Stimulated activated CD4-positive, alpha-beta T cell treated with anti-CD3 and anti-CD28 coated beads, TNF-alpha, amount 100 ng/mL, for 24 hours (primary cell): ENCODE measurements around the gene CRADD.
"Not testable (repeated sequence)": the region's sequence is repeated elsewhere in the genome, so short reads cannot be mapped to it uniquely, and the experiment has no call there.

Experiments used
- DNase-seq, 3 experiments: peaks; one replicate each; pipeline ENCODE4 v3.0.0-alpha.2; 2020; ENCODE audit warnings: low read depth in 3 of 3

CRADD gene

DNA sequence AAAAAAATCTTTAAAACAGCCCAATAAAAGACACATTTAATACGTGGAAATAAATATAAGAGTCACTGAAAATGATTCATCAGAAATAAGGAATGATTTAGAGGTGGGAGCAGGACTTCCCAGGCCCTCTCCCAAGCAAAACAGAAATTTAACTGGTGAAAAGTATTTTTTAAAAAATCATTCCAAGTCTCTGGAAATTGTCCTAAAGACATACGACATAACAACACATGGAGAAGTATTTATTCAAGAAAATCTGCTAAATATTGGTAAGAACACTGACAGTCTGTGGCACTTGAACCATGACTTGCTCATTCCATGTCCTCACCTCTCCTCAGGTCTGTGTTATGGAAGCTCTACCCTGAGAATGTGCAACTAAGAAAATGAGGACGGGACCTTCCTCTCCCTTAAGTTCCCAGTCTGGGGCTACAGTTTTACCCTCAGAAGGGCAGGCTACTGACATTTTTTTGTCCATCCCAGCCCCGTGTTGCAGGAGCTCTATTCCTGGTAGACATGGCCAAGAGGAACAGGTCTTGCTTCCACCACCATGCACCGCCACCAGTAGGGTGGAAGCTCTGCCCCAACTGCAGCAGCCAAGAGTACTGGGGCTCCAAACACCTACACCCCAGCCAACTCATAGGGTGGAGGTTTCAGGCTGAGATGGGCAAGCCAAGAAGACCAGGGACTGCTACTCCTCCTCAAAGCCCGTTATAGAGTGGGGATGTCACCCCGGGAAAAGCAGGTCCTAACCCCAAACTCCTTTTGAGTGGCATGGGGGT lies 193.0 kb downstream of the CRADD start:
- DNase-seq: no peak

DNA sequence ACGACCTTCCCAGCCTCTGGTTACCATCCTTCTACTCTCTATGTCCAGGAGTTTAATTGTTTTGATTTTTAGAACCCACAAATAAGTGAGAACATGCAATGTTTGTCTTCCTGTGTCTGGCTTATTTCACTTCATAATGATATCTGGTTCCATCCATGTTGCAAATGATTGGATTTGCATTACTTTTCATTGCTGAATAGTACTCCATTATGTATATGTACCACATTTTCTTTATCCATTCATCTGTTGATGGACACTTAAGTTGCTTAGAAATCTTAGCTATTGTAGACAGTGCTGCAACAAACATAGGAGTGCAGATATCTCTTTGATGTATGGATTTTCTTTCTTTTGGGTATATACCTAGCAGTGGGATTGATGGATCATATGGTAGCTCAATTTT lies 194.4 kb downstream of the CRADD start:
- DNase-seq: not testable (repeated sequence)

DNA sequence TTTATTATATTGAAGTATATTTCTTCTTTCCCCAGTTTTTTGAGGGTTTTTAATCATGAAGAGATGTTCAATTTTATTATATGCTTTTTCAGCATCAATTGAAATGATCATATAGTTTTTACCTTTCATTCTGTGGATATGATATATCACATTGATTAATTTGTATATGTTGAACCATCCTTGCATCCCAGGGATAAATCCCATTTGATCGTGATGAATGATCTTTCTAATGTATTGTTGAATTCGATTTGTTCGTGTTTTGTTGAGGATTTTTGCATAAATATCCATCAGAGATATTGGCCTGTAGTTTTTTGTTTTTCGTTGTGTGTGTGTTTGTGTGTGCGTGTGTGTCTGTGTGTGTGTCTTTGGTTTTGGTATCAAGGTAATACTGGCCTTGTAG lies 196.4 kb downstream of the CRADD start:
- DNase-seq: no peak

DNA sequence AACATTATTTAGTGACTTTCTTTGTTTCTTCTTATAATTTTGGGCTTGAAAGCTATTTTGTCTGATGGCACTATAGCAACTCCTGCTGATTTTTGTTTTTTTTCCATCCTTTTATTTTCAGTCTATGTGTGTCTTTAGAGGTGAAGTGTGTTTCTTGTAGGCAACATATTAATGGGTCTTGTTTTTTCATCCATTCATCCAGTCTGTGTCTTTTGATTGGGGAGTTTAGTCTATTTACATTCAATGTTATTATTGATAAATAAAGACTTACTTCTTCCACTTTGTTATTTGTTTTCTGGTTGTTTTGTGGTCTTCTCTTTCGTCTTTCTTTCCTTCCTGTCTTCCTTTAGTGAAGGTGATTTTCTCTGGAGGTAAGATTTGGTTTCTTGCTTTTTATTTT lies 198.0 kb downstream of the CRADD start:
- no peak for DNase-seq

DNA sequence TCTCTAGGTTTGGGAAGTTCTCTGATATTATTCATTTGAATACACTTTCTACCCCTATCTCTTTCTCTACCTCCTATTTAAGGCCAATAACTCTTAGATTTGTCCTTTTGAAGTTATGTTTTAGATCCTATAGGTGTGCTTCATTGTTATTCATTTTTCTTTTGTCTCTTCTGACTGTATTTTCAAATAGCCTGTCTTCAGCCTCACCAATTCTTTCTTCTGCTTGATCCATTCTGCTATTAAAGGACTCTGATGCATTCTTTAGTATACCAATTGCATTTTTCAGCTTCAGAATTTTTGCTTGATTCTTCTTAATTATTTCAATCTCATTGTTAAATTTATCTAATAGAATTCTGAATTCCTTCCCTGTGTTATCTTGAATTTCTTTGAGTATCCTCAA lies 199.2 kb downstream of the CRADD start:
- no peak for DNase-seq

DNA sequence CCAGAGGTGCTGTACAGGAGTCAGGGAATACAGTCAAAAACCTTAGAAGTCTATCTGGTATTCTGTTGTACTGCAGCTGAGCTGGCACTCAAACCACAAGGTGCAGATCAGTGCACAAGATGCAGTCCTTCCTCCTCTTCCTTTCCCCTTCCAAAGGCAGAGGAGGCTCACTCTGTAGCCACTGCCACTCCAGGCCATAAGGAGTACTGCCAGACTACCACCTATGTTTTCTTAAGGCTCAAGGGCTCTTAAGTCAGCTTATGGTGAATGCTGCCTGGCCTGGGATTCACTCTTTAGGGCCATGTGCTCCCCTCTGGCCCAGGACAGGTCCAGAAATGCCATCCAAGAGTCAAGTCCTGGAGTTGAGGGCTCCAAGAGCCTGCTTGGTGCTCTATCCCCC lies 200.3 kb downstream of the CRADD start:
- no peak for DNase-seq

DNA sequence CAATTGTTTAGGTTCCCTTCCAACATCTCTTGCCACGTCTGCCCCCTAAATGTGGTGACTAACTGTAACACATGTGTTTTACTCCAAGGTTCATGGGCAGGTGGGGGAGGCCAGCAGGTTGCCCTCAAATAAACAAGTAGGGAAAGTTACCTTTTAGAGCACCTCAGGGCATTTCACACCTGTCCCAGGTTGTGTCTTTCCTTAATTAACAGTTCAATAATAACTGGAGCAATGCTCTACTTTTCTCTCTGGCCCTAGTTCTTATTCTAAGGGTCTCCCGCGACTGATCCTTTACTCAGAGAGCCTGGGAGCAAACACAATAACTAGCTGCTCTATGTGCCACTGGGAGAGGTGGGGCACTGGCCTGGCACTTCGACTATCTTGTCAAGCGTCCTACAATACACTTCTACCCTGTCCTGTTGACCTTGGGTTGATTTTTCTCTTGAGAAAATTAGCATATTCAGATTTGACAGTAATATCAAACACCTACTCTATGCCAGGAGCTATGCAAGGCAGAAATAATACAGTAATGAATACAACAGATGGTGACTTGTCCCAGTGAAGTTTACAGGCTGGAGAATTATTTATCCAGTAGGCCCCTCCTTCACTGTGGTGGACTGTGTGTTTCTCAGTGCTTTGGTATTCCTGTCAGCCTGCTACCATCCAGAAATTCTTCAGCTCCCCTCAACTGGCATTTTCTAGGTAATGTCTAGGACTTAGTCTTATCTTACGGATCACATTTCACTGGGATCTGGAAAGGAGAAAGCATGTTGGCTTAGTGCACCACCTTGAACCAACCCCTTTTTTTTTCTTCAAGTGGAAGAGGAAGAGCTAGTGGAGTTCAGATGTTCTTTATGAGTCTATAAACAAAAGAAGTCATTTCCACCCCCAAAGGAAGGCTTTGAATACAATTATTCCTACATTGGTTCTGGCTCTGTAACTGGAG lies 202.6 kb downstream of the CRADD start:
- DNase-seq: no peak

DNA sequence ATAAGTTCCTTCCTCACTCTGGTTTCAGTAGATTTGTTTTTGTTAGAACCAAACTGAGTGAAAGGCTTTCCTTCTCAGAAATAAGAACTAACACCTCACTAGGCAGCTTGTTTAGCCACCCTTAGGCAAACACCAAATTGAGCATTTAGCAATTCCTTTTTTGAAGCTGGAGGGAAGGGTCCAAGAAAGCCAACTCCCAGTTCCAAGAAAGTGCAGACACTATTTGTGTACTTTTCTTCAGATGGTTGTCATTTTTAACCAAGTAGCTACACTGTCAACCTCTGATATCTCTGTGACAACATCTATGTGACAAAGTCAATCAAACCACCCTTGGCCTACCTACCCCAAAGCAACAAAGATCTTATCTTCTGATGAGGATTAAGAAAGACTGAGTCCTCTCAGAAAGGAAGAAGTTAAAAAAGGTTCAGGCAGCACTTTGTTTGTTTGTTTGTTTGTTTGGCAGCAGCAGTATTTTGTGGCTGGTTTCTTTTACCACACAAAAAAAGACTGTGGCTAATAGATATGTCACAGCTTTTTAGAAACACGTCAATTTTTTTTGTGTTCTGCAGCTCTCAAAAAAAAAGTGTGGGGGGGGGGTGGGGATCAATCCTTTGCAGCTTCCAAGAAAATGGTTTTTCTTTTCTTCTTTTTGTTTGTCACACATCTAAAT lies 203.8 kb downstream of the CRADD start:
- no peak for DNase-seq

DNA sequence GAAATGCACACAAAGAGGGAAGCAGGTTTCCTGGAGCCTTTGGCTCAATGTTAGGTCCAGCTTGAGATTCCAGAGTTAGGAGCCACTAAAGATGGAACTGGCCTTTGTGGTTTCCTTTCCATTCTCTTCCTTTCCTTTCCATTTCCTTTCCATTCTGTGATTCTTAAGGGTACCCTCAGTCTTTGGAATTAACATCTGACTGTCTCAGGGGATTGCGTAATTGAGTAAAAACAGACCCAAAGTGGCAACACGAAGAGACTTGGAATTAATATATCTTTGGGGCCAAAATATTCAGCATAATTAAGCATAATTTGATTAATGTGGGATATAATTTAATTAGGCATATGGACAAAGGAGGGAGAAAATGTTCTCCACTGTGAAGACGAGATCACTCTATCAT lies 205.6 kb downstream of the CRADD start:
- DNase-seq: no peak

DNA sequence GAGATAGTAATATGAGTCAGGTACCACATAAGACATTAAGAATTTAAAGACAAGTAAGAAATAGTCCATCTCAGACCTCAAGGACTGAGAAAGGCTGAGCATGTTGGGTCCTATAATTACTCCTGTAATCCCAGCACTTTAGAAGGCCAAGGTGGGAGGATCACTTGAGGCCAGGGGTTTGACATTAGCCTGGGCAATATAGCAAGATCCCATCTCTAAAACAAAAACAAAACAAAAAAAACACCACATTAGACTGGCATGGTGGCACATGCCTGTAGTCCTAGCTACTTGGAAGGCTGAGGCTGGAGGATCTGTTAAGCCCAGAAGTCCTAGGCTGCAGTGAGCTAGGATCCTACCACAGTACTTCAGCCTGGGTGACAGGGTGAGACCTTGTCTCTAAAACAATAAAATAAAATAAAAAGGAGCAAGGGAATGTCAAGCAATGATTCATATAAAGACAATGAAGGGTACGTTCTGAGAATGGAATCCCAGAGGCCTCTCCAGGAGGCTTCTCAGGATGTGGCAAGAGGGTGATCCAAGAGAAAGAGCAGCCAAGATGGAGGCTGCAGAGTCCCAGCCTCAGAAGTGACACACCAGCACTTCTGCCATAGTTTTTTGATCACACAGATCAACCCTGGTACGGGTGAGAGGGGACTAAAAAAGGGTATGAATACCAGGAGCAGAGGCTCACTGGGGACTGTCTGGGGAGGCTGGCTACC lies 206.4 kb downstream of the CRADD start:
- no peak for DNase-seq

DNA sequence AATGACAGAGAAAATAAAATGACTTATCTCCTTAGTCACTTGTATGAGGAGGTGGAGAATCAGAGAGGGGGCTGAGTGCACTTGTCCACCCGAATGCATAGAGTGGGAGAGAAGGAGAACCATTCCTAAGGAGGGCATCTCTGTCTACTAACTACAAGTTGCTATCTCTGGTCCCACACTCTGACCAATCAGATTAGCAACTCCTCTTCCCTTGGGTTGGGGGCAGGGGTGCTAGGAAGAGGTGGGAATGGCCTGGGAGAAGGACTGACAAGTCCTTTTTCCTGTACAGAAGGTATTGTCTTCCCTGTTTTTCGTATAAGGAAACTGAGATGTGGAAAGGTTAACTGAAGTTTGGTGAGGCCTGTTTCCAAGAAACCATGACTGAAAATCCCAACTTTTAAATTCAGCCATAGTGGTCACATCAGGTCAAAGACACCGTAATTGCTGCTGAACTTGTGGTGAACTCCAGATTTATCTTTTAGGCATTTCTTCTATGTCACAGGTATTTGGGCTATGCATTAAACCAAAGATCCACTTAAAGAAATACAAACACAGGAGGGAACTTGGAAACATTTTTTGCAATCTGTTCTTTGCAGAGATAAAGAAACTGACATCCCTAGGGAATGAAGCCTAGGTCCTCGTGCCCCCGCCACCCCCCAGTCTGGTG lies 207.8 kb downstream of the CRADD start:
- no peak for DNase-seq

DNA sequence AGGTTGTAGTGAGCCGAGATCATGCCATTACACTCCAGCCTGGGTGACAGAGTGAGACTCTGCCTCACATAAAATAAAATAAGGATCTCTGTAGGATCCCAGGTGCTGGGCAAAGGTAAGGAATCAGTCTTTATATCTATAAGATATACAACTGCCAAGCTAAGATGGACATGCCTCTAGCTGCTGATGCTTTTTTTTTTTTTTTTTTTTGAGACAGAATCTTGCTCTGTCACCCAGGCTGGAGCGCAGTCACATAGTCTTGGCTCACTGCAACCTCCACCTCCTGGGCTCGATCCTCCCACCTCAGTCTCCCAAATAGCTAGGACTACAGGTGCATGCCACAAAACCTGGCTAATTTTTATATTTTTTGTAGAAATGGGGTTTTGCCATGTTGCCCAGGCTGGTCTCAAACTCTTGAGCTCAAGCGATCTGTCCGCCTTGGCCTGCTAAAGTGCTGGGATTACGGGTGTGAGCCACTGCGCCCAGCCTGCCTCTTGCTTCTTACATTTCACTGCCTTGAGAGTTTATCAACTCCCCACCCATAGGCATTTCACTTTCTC lies 208.9 kb downstream of the CRADD start:
- not testable (repeated sequence) for DNase-seq

DNA sequence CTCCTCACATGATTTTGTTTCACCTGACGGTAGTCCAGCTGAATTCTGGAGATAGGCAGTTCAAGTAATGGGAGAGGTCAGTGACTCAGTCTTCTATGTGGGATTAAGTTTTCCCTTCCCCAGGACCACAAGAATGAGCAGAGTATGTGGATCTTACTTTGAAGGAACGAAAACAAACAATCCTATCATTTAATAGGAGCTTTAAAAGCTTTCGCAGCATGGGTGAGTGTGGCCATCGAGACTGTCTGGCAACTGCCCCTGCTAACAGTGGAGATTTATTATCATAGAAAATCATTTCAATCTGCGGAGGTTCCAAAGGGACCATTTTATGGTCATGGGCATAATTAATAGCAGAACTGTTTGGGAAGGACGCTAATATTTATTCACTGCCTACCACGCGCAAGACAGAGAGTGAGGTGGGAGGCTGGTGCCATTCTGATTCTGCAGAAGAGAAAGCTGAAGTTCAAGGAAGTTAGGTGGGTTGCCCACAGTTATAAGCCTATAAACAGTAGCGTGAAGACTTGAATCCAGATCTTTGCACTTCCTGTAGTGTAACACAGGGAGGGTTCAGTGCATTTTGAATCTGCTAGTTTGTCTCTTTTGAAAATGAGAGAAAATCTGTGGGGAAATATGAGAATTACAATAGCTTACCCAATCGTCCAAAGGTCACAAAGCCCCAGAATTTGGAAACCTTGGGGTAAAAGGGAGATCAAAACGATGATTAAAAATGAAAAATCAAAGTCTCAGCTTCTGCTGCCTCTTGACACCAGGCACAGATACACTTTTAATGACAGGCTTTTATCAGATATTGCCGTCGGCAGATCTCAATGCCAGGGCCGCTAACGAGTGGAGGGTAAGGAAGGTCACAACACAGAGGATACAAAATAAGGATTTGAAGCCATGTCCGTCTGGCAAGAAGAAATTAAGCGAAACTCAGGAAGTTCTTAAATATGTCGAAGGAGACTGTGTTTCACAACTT lies 209.6 kb downstream of the CRADD start:
- DNase-seq: no peak

DNA sequence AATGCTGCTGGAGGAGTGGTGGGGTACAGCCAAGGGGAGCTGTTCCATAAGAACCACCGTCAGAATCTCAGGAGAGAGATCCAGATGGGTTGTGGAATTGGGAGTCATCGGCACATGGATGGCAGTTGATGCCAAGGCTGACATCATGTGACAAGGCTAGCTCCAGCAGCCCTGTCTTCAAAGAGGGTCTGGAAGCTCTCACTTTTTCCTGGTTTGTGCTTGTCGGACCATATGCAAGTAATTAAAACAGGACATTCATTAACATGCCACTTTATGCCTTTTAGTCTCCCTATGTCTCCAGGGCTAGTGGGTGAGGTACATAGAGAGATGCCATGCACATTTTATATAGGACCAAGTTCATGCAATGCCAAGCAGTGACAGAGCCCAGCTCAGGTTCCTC lies 211.8 kb downstream of the CRADD start:
- no peak for DNase-seq

DNA sequence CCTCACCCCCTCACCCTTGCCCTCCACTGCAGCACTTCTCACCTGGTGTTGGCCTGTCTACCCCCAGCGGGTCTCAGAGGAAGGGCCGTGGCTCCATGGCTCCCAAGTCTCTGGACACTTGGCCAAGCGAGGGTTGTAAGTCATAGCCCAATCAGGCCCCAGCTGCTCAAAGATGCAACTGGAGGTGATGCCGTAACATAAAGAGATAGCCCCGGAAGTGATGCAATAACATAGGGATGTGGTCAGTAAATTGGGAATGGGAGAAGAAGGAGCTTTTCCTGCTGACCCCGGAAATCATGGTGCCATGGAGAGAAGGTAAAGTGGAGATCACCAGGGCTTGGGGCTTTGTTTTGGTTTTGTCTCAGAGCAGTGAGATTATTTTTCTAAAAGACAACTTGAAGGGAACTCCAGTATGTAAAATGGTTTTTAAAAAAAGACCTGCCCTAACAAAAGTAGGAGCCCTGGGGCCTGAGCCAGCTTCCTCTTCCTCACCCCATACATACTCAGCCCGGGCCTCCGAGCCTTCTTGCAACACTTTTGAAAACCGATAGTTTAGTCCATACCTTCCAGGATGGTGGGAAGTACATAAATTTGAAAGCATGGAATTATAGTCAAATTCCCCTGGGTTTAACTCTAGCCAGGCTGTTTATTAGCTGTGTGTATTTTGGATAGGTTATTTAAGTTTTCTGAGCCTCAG lies 212.5 kb downstream of the CRADD start:
- no peak for DNase-seq

DNA sequence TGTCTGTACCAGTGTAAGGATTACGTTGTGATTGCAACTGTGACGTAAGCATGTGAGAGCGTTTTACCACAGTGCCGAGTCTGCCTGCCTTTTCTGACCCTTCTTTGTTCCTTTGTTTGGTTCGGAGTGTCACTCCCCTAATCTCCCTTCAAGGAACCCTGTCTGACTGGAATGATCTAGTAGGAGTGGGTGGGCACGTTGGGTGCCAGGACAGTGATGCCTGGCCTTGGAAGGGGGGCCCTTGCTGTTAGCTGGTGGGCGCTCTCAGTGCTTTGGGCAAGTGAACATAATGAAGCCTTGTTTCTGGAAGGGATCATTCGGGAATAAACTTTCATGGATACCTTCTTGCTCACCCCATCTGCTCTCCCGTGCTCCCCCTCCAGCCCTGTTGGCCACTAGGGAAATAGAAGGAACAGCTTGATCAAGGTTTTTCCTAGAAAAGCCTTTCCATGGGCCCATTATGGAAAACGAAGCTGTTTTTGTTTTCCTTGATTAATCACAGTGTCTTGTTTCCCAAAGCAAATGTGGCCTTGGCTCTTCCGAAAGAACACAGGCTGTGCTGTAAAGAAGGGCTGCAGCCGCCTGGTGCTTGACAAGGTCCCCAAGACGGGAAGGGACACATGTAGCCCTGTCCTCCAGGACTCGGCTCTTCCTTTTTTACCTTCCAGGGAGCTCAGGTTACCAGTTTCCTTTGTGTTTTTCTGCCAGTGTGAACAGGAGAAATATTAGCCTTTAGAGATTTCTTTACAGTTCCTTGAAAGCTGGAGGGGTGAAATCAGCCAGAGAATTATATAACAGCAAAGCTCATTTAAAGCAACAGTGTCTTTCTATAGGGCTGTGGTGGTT lies 215.5 kb downstream of the CRADD start:
- DNase-seq: no peak

DNA sequence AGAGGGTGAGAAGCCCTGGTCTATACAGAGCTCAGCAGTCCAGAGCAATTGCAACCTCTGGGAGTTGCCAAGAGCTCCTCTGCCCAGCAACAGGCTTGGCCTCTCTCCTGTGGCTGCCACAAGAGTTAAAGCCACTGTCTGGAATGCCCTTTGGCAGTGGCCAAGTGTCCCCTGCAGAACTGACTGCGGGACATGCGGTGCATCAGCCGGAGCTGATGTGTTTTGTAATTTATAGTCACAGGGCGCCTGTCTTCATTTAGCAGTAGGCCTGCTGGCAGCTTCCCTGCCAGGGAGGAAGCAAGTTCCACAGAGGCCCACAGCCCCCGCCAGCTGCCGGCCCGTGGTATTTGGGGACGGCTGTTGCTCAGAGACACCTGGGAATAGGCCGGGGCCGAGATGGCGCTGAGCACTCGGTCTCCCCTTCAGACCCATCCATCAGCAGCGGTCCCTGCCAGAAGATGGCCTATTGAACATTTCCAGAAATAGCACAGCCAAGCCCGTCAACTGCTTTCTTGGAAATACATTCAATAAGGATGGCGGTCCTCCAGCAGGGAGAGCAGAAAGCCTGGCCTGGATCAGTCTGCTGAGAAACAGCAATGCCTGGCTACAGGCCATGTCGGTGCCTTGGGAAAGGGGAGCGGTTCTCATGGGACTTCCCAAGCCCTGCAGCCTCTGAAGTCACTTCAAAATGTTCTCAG lies 217.4 kb downstream of the CRADD start:
- no peak for DNase-seq

DNA sequence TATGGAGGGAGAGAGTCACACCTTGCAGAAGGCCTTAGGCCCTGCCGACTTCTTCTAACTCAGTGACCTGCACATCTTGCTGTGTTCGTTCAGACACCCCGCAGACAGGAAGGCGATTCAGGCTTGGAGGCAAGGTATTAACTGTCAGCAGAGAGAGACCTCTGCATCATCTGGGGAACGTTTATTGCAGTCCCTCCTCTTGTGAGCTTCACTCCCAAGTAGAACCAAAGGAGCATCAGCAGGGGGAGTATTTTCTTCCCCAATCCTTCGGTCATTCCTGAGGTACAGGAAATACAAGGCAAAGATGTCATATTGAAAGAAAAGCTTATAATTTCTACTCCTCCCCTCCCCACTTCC lies 217.9 kb downstream of the CRADD start:
- no peak for DNase-seq
